Stimulated activated CD8-positive, alpha-beta memory T cell treated with anti-CD3 and anti-CD28 coated beads, Interleukin-15, amount 100 ng/mL, for 24 hours (primary cell): ENCODE data around the gene COL6A1.

Source experiments
- DNase-seq: peaks from one replicate; pipeline ENCODE4 v3.0.0-alpha.2; 2020; ENCODE audit warnings: low read depth

The COL6A1 gene

GRCh38 chr21:45981151-45982091 lies at the start of gene COL6A1:
COL6A1 (plus strand) TSS chr21:45981770; CDS start chr21:45981851, 81 bp downstream.
- no peak for DNase-seq

- no peak for DNase-seq
Measured at GRCh38 chr21:45932922-45933502, 48.6 kb upstream of the COL6A1 start.

- no peak for DNase-seq
Measured at GRCh38 chr21:45934085-45934484, 47.5 kb upstream of the COL6A1 start.

GRCh38 chr21:45934554-45934953 lies 47.0 kb upstream of the COL6A1 start:
- no peak for DNase-seq

GRCh38 chr21:45935628-45936027 lies 45.9 kb upstream of the COL6A1 start:
- no peak for DNase-seq

- DNase-seq: no peak
Measured at GRCh38 chr21:45937721-45938452, 43.7 kb upstream of the COL6A1 start.

- DNase-seq: no peak
Measured at GRCh38 chr21:45938453-45938755, 43.2 kb upstream of the COL6A1 start.

GRCh38 chr21:45938811-45939520 lies 42.6 kb upstream of the COL6A1 start:
- DNase-seq: no peak

- DNase-seq: no peak
Measured at GRCh38 chr21:45939521-45940045, 42.0 kb upstream of the COL6A1 start.

GRCh38 chr21:45940091-45940490 lies 41.5 kb upstream of the COL6A1 start:
- no peak for DNase-seq

- no peak for DNase-seq
Measured at GRCh38 chr21:45940621-45941337, 40.8 kb upstream of the COL6A1 start.

- no peak for DNase-seq
Measured at GRCh38 chr21:45941338-45941710, 40.2 kb upstream of the COL6A1 start.

- DNase-seq: no peak
Measured at GRCh38 chr21:45941717-45942546, 39.6 kb upstream of the COL6A1 start.

- DNase-seq: no peak
Measured at GRCh38 chr21:45942755-45943629, 38.6 kb upstream of the COL6A1 start.

- DNase-seq: no peak
Measured at GRCh38 chr21:45943630-45944540, 37.7 kb upstream of the COL6A1 start.

- DNase-seq: no peak
Measured at GRCh38 chr21:45944601-45945000, 37.0 kb upstream of the COL6A1 start.

- DNase-seq: no peak
Measured at GRCh38 chr21:45945066-45945867, 36.3 kb upstream of the COL6A1 start.

- no peak for DNase-seq
Measured at GRCh38 chr21:45945868-45946210, 35.7 kb upstream of the COL6A1 start.
